ENCODE data around the gene NME7. TPM values are rescaled to one million over a fixed set of nuclear protein-coding genes. Genes with fewer than 3 reads are reported as not detected.
"Not testable (repeated sequence)": the region's sequence is repeated elsewhere in the genome, so short reads cannot be mapped to it uniquely, and the experiment has no call there.

Gene NME7
- total and polyA plus RNA-seq, 4 donors = 13.3 to 23.5 (median 17.7) TPM

GRCh38 chr1:169336947-169337715 is 30.5 kb downstream of the NME7 start:
- H3K4me1 ChIP-seq (ENCODE audit: control insufficient read depth in 1 of 2, insufficient read depth in 2 of 2, low read length in 2 of 2); intact Hi-C loops (cut with DNase I): not testable (repeated sequence)
- WGBS, 2 donors = 98 to 99% methylated on average over 27 to 35 of the region's 35 CpGs

GRCh38 chr1:169334727-169335126 is 32.9 kb downstream of the NME7 start:
- H3K27me3 ChIP-seq (ENCODE audit: control insufficient read depth in 1 of 2, insufficient read depth in 2 of 2, low read length in 1 of 2); DNase-seq; H3K9me3 ChIP-seq (ENCODE audit: control insufficient read depth, low read length); ATAC-seq (ENCODE audit: low FRiP score); H3K4me3 ChIP-seq (ENCODE audit: low read length in 2 of 2); intact Hi-C loops (cut with DNase I); H3K36me3 ChIP-seq (ENCODE audit: control insufficient read depth in 1 of 2, insufficient read depth in 2 of 2, low read length in 1 of 2); H3K27ac ChIP-seq (ENCODE audit: low read depth in 1 of 2, low read length in 2 of 2); H3K4me1 ChIP-seq (ENCODE audit: control insufficient read depth in 1 of 2, insufficient read depth in 2 of 2, low read length in 2 of 2): not testable (repeated sequence)
- 97 to 99% methylated on average over 3 of the region's 3 CpGs for WGBS, 2 donors

More at GRCh38 chr1:169336947-169337715, 30.5 kb downstream of the NME7 start:
- peak in 1 of 2 donors; percentile 40 for DNase-seq
- not testable (repeated sequence) for ATAC-seq (ENCODE audit: low FRiP score); H3K9me3 ChIP-seq (ENCODE audit: control insufficient read depth, low read length); H3K36me3 ChIP-seq (ENCODE audit: control insufficient read depth in 1 of 2, insufficient read depth in 2 of 2, low read length in 1 of 2); H3K27ac ChIP-seq (ENCODE audit: low read depth in 1 of 2, low read length in 2 of 2); H3K4me3 ChIP-seq (ENCODE audit: low read length in 2 of 2); H3K27me3 ChIP-seq (ENCODE audit: control insufficient read depth in 1 of 2, insufficient read depth in 2 of 2, low read length in 1 of 2)

GRCh38 chr1:169330927-169331326 is 36.7 kb downstream of the NME7 start:
- no peaks in the 10 kb centered on the region for H3K27me3 ChIP-seq (ENCODE audit: control insufficient read depth in 1 of 2, insufficient read depth in 2 of 2, low read length in 1 of 2)

GRCh38 chr1:169329383-169329782 is 38.2 kb downstream of the NME7 start:
- ATAC-seq (ENCODE audit: low FRiP score) = no peak
- H3K36me3 ChIP-seq (ENCODE audit: control insufficient read depth in 1 of 2, insufficient read depth in 2 of 2, low read length in 1 of 2) = no peaks in the 10 kb centered on the region
- no peaks in the 10 kb centered on the region for H3K4me1 ChIP-seq (ENCODE audit: control insufficient read depth in 1 of 2, insufficient read depth in 2 of 2, low read length in 2 of 2)
- H3K27ac ChIP-seq (ENCODE audit: low read depth in 1 of 2, low read length in 2 of 2) = no peak overlapping the region
- no peak for DNase-seq
- no peaks in the 10 kb centered on the region for H3K9me3 ChIP-seq (ENCODE audit: control insufficient read depth, low read length)
- intact Hi-C loops (cut with DNase I) = no loop called here
- 100% methylated on average over 1 of the region's 1 CpG for WGBS, 2 donors
- H3K27me3 ChIP-seq (ENCODE audit: control insufficient read depth in 1 of 2, insufficient read depth in 2 of 2, low read length in 1 of 2) = no peaks in the 10 kb centered on the region
- H3K4me3 ChIP-seq (ENCODE audit: low read length in 2 of 2) = no peak overlapping the region

More at GRCh38 chr1:169330927-169331326, 36.7 kb downstream of the NME7 start:
- intact Hi-C loops (cut with DNase I) = no loop called here
- Histone ChIP-seq H3K27ac (ENCODE audit: low read depth in 1 of 2, low read length in 2 of 2) (no peak overlapping the region), H3K36me3 (ENCODE audit: control insufficient read depth in 1 of 2, insufficient read depth in 2 of 2, low read length in 1 of 2) (peaks cover 0 to 2% of the 10 kb centered on the region in 2 donors), H3K4me3 (ENCODE audit: low read length in 2 of 2) (no peak overlapping the region), H3K9me3 (ENCODE audit: control insufficient read depth, low read length) (no peaks in the 10 kb centered on the region), H3K4me1 (ENCODE audit: control insufficient read depth in 1 of 2, insufficient read depth in 2 of 2, low read length in 2 of 2) (no peaks in the 10 kb centered on the region)
- ATAC-seq (ENCODE audit: low FRiP score) (no peak), DNase-seq (no peak)
- 95 to 98% methylated on average over 2 of the region's 2 CpGs for WGBS, 2 donors

- intact Hi-C loops (cut with DNase I) = no loop called here
- Histone ChIP-seq H3K4me1 (ENCODE audit: control insufficient read depth in 1 of 2, insufficient read depth in 2 of 2, low read length in 2 of 2) (no peaks in the 10 kb centered on the region), H3K27ac (ENCODE audit: low read depth in 1 of 2, low read length in 2 of 2) (no peak overlapping the region), H3K36me3 (ENCODE audit: control insufficient read depth in 1 of 2, insufficient read depth in 2 of 2, low read length in 1 of 2) (peaks cover 0 to 2% of the 10 kb centered on the region in 2 donors), H3K4me3 (ENCODE audit: low read length in 2 of 2) (no peak overlapping the region), H3K27me3 (ENCODE audit: control insufficient read depth in 1 of 2, insufficient read depth in 2 of 2, low read length in 1 of 2) (no peaks in the 10 kb centered on the region), H3K9me3 (ENCODE audit: control insufficient read depth, low read length) (no peaks in the 10 kb centered on the region)
- ATAC-seq (ENCODE audit: low FRiP score) = no peak
- DNase-seq = no peak
- 91 to 93% methylated on average over 2 of the region's 2 CpGs for WGBS, 2 donors
Measured at GRCh38 chr1:169327875-169328274, 39.7 kb downstream of the NME7 start.

GRCh38 chr1:169326956-169327268 is 40.7 kb downstream of the NME7 start:
- intact Hi-C loops (cut with DNase I) = no loop called here
- peaks cover 0 to 2% of the 10 kb centered on the region in 2 donors for H3K36me3 ChIP-seq (ENCODE audit: control insufficient read depth in 1 of 2, insufficient read depth in 2 of 2, low read length in 1 of 2)
- no peaks in the 10 kb centered on the region for H3K27me3 ChIP-seq (ENCODE audit: control insufficient read depth in 1 of 2, insufficient read depth in 2 of 2, low read length in 1 of 2)
- no peak for DNase-seq
- no peak overlapping the region for H3K4me3 ChIP-seq (ENCODE audit: low read length in 2 of 2)
- H3K4me1 ChIP-seq (ENCODE audit: control insufficient read depth in 1 of 2, insufficient read depth in 2 of 2, low read length in 2 of 2) = no peaks in the 10 kb centered on the region
- no peak overlapping the region for H3K27ac ChIP-seq (ENCODE audit: low read depth in 1 of 2, low read length in 2 of 2)
- no peak for ATAC-seq (ENCODE audit: low FRiP score)
- H3K9me3 ChIP-seq (ENCODE audit: control insufficient read depth, low read length) = no peaks in the 10 kb centered on the region

- Histone ChIP-seq H3K4me3 (ENCODE audit: low read length in 2 of 2) (no peak overlapping the region), H3K9me3 (ENCODE audit: control insufficient read depth, low read length) (no peaks in the 10 kb centered on the region), H3K27ac (ENCODE audit: low read depth in 1 of 2, low read length in 2 of 2) (no peak overlapping the region), H3K4me1 (ENCODE audit: control insufficient read depth in 1 of 2, insufficient read depth in 2 of 2, low read length in 2 of 2) (no peaks in the 10 kb centered on the region), H3K27me3 (ENCODE audit: control insufficient read depth in 1 of 2, insufficient read depth in 2 of 2, low read length in 1 of 2) (no peaks in the 10 kb centered on the region), H3K36me3 (ENCODE audit: control insufficient read depth in 1 of 2, insufficient read depth in 2 of 2, low read length in 1 of 2) (peaks cover 0 to 2% of the 10 kb centered on the region in 2 donors)
- intact Hi-C loops (cut with DNase I) = no loop called here
- no peak for ATAC-seq (ENCODE audit: low FRiP score)
- no peak for DNase-seq
- WGBS, 2 donors = 86% methylated on average over 3 of the region's 3 CpGs
Measured at GRCh38 chr1:169326261-169326955, 41.2 kb downstream of the NME7 start.

GRCh38 chr1:169325117-169325516 is 42.5 kb downstream of the NME7 start:
- peaks cover 0 to 2% of the 10 kb centered on the region in 2 donors for H3K36me3 ChIP-seq (ENCODE audit: control insufficient read depth in 1 of 2, insufficient read depth in 2 of 2, low read length in 1 of 2)
- no peaks in the 10 kb centered on the region for H3K27me3 ChIP-seq (ENCODE audit: control insufficient read depth in 1 of 2, insufficient read depth in 2 of 2, low read length in 1 of 2)
- H3K4me3 ChIP-seq (ENCODE audit: low read length in 2 of 2) = no peak overlapping the region
- no peak overlapping the region for H3K27ac ChIP-seq (ENCODE audit: low read depth in 1 of 2, low read length in 2 of 2)
- 91 to 95% methylated on average over 1 of the region's 1 CpG for WGBS, 2 donors
- intact Hi-C loops (cut with DNase I) = no loop called here
- ATAC-seq (ENCODE audit: low FRiP score) = no peak
- H3K9me3 ChIP-seq (ENCODE audit: control insufficient read depth, low read length) = no peaks in the 10 kb centered on the region
- H3K4me1 ChIP-seq (ENCODE audit: control insufficient read depth in 1 of 2, insufficient read depth in 2 of 2, low read length in 2 of 2) = no peaks in the 10 kb centered on the region
- DNase-seq = no peak

- no peaks in the 10 kb centered on the region for H3K27me3 ChIP-seq (ENCODE audit: control insufficient read depth in 1 of 2, insufficient read depth in 2 of 2, low read length in 1 of 2)
- peaks cover 0 to 2% of the 10 kb centered on the region in 2 donors for H3K36me3 ChIP-seq (ENCODE audit: control insufficient read depth in 1 of 2, insufficient read depth in 2 of 2, low read length in 1 of 2)
- intact Hi-C loops (cut with DNase I) = no loop called here
- H3K9me3 ChIP-seq (ENCODE audit: control insufficient read depth, low read length) = no peaks in the 10 kb centered on the region
- no peak overlapping the region for H3K27ac ChIP-seq (ENCODE audit: low read depth in 1 of 2, low read length in 2 of 2)
- no peaks in the 10 kb centered on the region for H3K4me1 ChIP-seq (ENCODE audit: control insufficient read depth in 1 of 2, insufficient read depth in 2 of 2, low read length in 2 of 2)
- H3K4me3 ChIP-seq (ENCODE audit: low read length in 2 of 2) = no peak overlapping the region
- 98 to 100% methylated on average over 3 of the region's 3 CpGs for WGBS, 2 donors
- no peak for DNase-seq
- ATAC-seq (ENCODE audit: low FRiP score) = no peak
Measured at GRCh38 chr1:169322138-169322537, 45.5 kb downstream of the NME7 start.

Measured in aorta (tissue), 5 donors.